SK-N-SH (cell line): ENCODE measurements around the gene NT5M.

Experiments used
- EZH2phosphoT487 ChIP-seq: fragments of 200-600 bp; sonication (generic); IDR thresholded peaks from 2 replicates; pipeline ENCODE4 v1.6.1; 2017; ENCODE audit warnings: low read depth, mixed run types, mild to moderate bottlenecking, antibody characterized with exemption, moderate library complexity, borderline replicate concordance
- FOXM1 ChIP-seq: IDR thresholded peaks from 2 replicates; pipeline ENCODE4 v1.4.0; 2012; ENCODE audit warnings: low read depth, mild to moderate bottlenecking
- SMC3 ChIP-seq: IDR thresholded peaks from 2 replicates; pipeline ENCODE4 v1.6.1; 2012; ENCODE audit warnings: low read depth, low read length, improper control_type of control experiment
- USF2 ChIP-seq: fragments of 150-350 bp; IDR thresholded peaks from 2 replicates; pipeline ENCODE4 v1.6.1; 2017; ENCODE audit warnings: antibody characterized with exemption, low read length, low read depth, borderline replicate concordance
- TF ChIP-seq, protein P1 (sequence below): fragments of 200-600 bp; sonication (generic); IDR thresholded peaks from 2 replicates; pipeline ENCODE4 v1.6.1; 2017; ENCODE audit warnings: antibody characterized with exemption, mild to moderate bottlenecking, moderate library complexity

- TF ChIP-seq, protein P1, sequence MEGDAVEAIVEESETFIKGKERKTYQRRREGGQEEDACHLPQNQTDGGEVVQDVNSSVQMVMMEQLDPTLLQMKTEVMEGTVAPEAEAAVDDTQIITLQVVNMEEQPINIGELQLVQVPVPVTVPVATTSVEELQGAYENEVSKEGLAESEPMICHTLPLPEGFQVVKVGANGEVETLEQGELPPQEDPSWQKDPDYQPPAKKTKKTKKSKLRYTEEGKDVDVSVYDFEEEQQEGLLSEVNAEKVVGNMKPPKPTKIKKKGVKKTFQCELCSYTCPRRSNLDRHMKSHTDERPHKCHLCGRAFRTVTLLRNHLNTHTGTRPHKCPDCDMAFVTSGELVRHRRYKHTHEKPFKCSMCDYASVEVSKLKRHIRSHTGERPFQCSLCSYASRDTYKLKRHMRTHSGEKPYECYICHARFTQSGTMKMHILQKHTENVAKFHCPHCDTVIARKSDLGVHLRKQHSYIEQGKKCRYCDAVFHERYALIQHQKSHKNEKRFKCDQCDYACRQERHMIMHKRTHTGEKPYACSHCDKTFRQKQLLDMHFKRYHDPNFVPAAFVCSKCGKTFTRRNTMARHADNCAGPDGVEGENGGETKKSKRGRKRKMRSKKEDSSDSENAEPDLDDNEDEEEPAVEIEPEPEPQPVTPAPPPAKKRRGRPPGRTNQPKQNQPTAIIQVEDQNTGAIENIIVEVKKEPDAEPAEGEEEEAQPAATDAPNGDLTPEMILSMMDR = no peak
- TF ChIP-seq SMC3 (no peak), USF2 (no peak), EZH2phosphoT487 (no peak), FOXM1 (no peak)
These were observed 57.0 kb downstream of the NT5M start for GRCh38 chr17:17360087-17360730.
